Astrocyte (in vitro differentiated cells and primary cell): ENCODE results near the gene IGF2R.

ENCODE experiments used
- CTCF ChIP-seq: IDR thresholded peaks from 2 replicates; pipeline ENCODE4 v1.5.1; 2011; ENCODE audit warnings: low read depth, mild to moderate bottlenecking, inconsistent platforms, low read length, moderate library complexity; ENCODE audit not compliant: insufficient read depth
- EZH2 ChIP-seq: IDR thresholded peaks from 2 replicates; pipeline ENCODE4 v1.6.1; 2012; ENCODE audit warnings: mild to moderate bottlenecking, low read length, inconsistent platforms; ENCODE audit not compliant: insufficient read depth

GRCh38 chr6:160039441-160039840 is 70.6 kb downstream of the IGF2R start:
- TF ChIP-seq CTCF (no peak), EZH2 (no peak)
